ENCODE results near the gene ANAPC15.
"Not testable (repeated sequence)": the region's sequence is repeated elsewhere in the genome, so short reads cannot be mapped to it uniquely, and the experiment has no call there.

Gene ANAPC15

GRCh38 chr11:72146625-72147024, 34.1 kb upstream of the ANAPC15 start:
- no peak for TF ChIP-seq CTCF (IDR thresholded peaks at IDR 0.05; ENCODE audit: borderline replicate concordance, insufficient read depth, low read depth, low read length)
- no peak overlapping the region for H3K4me3 ChIP-seq (ENCODE audit: low read depth, low read length)

DNA sequence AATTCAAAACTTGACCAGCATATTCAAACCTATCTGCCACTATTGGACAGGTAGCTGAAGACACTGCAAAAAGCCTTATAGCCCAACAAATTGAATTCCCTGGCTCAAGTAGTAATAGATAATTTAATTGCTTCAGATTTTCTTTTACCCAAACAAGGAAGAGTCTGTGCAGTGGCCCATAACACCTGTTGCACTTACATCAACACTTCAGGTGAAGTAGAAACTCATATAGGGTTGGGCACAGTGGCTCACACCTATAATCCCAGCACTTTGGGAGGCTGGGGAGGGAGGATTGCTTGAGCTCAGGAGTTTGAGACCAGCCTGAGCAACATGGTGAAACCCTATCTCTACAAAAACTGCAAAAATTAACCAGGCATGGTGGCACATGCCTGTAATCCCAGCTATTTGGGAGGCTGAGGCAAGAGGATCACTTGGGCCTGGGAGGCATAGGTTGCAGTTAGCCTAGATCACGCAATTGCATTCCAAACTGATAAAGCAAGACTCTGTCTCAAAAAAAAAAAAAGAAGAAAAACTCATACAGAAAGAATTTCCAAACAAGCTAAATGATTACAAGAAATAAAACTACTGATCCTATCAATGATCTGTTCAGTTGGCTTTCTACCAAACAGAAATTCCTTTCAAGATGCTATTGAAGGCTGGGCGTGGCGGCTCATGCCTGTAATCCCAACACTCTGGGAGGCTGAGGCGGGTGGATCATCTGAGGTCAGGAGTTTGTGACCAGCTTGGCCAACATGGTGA, 32.5 kb upstream of the ANAPC15 start:
- TF ChIP-seq CTCF (IDR thresholded peaks at IDR 0.05; ENCODE audit: borderline replicate concordance, insufficient read depth, low read depth, low read length) = no peak
- H3K4me3 ChIP-seq (ENCODE audit: low read depth, low read length) = no peak overlapping the region

DNA sequence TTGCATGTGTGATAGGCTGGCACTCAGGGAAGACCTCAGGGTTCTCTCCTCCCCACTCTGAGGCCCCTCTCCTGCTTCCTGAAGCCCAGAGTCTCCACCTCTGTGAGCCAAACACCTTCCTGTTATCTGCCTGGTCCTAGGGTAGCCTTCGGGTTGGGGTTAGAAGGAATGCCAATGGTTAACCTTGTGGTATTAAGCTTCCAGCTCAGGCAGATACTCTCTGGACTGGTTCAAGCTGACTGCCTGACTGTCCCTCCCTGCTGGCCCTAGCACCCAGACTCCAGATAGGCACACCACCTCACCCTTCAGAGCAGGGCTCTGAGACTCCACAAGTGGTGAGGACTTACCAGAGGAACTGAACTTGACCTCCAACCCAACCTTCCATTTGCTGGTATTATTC, 30.0 kb upstream of the ANAPC15 start:
- H3K4me3 ChIP-seq (ENCODE audit: low read depth, low read length) = not testable (repeated sequence)

DNA sequence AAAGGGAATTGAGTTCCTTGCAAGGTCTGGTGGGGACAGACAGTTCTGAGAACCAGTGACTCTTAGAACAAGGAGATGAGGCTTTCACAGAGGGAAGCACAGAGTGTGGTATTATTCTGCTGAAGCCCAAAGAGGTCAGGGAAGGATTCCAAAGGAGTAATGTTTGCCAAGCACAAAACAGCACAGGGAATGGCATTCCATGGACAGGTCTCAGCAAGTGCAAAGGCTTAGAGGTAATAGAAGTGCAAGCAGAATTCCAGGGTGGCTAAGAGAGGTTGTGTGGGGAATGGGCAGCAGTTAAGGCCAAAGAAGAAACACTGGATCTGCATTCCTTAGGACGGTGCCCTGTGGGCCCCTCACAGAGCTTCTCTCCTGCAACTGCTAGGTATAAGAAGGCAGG, 29.6 kb upstream of the ANAPC15 start:
- not testable (repeated sequence) for H3K4me3 ChIP-seq (ENCODE audit: low read depth, low read length)

GRCh38 chr11:72141066-72141465, 28.6 kb upstream of the ANAPC15 start:
- H3K4me3 ChIP-seq (ENCODE audit: low read depth, low read length) = no peak overlapping the region
- no peak for TF ChIP-seq CTCF (IDR thresholded peaks at IDR 0.05; ENCODE audit: borderline replicate concordance, insufficient read depth, low read depth, low read length)

DNA sequence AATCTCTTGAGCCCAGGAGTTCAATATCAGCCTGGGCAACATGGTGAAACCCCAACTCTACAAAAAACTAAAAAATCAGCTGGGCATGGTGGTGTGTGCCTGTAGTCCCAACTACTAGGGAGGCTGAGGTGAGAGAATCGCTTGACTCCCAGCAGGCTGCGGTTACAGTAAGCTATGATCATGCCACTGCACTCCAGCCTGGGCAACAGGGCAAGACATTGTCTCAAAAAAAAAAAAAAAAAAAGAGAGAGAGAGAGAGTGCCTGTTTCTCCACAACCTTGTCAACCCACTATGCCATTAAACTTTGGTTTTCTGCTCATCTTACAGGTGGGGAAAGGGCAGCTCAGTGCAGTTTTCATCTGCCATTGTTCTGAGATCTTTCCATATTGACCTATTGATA, 28.2 kb upstream of the ANAPC15 start:
- TF ChIP-seq CTCF (IDR thresholded peaks at IDR 0.05; ENCODE audit: borderline replicate concordance, insufficient read depth, low read depth, low read length) = no peak
- no peak overlapping the region for H3K4me3 ChIP-seq (ENCODE audit: low read depth, low read length)

DNA sequence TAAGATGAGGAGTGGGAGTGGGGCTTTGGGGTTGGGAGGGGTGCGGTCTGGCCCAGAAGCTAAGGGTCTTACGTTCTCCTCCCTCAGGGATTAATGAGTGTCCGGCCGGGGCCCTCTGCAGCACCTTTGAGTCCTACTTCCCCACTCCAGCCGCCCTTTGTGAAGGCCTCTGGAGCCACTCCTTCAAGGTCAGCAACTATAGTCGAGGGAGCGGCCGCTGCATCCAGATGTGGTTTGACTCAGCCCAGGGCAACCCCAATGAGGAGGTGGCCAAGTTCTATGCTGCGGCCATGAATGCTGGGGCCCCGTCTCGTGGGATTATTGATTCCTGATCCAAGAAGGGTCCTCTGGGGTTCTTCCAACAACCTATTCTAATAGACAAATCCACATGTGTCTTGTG, 27.0 kb upstream of the ANAPC15 start:
- no peak for TF ChIP-seq CTCF (IDR thresholded peaks at IDR 0.05; ENCODE audit: borderline replicate concordance, insufficient read depth, low read depth, low read length)
- no peak overlapping the region for H3K4me3 ChIP-seq (ENCODE audit: low read depth, low read length)

- no peak for TF ChIP-seq CTCF (IDR thresholded peaks at IDR 0.05; ENCODE audit: borderline replicate concordance, insufficient read depth, low read depth, low read length)
- H3K4me3 ChIP-seq (ENCODE audit: low read depth, low read length) = no peak overlapping the region
These were observed 26.4 kb upstream of the ANAPC15 start for GRCh38 chr11:72138821-72139390.

Data from GM12875 (cell line).